Measurements from ENCODE around the gene ADISSP.

Gene ADISSP

DNA sequence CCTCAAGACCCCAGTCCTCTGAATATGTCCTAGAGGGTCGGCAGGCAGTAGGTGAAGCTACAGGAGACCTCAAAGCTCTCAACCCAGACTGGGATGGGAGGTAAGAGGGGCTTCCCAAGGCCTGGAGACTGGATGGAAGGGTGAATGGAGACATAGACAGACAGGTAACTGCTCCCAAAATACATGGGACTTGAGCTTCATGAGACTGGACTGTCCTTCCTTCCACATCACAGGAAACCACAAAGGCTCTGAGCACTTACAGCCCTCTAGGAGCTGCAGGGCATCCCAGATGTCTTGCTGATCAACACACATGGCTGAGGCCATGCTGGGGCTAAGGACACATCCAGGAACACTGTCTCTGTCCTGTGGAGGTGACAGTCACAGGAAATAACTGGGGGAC lies 23.5 kb downstream of the ADISSP start:
- H3K27me3 Mint-ChIP-seq, result peaks cover 36% of the 10 kb centered on the region
- no peak overlapping the region for H3K27ac Mint-ChIP-seq
- H3K4me3 Mint-ChIP-seq, result no peak overlapping the region
- H3K9me3 Mint-ChIP-seq, result no peaks in the 10 kb centered on the region
- ATAC-seq (no peak), DNase-seq (no peak)
- H3K4me1 Mint-ChIP-seq, result peaks cover 15% of the 10 kb centered on the region

- Mint-ChIP-seq H3K9me3 (no peaks in the 10 kb centered on the region), H3K27ac (no peak overlapping the region), H3K27me3 (peaks cover 34% of the 10 kb centered on the region), H3K4me3 (no peak overlapping the region), H3K4me1 (peaks cover 15% of the 10 kb centered on the region)
- DNase-seq, result no peak
- no peak for ATAC-seq
These were observed 24.3 kb downstream of the ADISSP start for GRCh38 chr20:3743251-3743650.

DNA sequence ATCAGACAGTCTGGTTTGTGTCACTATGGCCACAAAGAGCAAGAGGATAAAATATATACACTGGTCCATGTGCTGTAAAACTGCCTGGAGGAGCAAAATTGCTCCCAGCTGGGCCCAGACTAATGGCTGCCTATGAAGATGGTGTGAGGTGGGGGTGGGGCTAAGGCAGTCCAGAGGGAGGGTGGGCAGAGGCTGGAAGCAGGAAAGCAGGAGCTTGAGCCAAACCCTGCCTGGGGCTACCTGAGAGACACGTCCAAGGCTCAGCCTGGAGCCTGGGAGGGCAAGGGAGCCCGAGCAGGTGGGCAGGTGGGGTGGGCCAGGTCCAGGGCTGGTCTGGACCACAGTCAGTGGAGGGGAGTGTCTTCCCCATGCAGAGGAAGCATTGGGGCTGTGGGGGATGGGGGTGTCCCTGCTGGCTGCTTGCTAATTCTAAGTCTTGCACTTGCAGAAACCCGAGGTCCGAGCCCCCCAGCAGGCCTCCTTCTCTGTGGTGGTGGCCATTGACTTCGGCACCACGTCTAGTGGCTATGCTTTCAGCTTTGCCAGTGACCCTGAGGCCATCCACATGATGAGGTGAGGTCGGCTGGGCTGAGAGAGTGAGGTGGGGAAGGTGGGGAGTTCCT lies 25.6 kb downstream of the ADISSP start:
- Mint-ChIP-seq H3K4me1 (peaks cover 15% of the 10 kb centered on the region), H3K9me3 (no peaks in the 10 kb centered on the region), H3K4me3 (no peak overlapping the region), H3K27ac (no peak overlapping the region), H3K27me3 (peaks cover 25% of the 10 kb centered on the region)
- DNase-seq, result no peak
- no peak for ATAC-seq

DNA sequence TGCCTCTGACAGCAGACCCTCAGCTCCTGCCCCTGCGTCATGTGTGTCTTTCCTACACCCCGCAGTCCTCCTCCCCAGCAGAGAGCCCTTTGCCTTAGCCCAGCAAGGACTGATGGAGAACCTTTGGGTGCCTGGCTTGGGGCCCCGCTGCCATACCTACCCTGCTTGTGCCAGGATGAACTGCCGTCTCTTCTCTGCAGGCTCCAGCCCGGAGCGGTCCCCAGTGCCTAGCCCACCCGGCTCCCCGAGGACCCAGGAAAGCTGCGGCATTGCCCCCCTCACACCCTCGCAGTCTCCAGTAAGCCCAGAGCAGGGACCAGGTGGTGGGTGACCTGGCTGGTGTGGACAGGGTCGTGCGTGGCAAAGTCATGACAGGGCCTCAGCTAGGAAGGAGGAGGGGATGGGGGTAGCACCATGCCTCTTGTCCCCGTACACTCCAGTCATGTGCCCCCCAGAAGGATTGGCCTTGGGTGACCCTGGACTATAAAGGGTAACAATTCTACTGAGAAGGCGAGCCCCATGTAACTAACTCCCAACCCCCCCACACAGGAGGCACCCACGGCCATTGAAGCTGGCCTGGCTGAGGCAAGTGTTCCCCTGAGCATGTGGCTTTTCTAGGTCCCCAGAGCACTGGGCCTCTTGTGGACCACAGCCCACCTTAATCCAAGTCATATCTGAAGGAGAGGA lies 26.8 kb downstream of the ADISSP start:
- ATAC-seq (peak; percentile 3), DNase-seq (no peak)
- peaks cover 13% of the 10 kb centered on the region for H3K4me1 Mint-ChIP-seq
- H3K9me3 Mint-ChIP-seq, result no peaks in the 10 kb centered on the region
- H3K27ac Mint-ChIP-seq, result no peak overlapping the region
- H3K27me3 Mint-ChIP-seq, result peaks cover 17% of the 10 kb centered on the region
- no peak overlapping the region for H3K4me3 Mint-ChIP-seq

GRCh38 chr20:3739926-3740451 lies 27.6 kb downstream of the ADISSP start:
- Mint-ChIP-seq H3K27ac (peak overlapping the region in 1 of 2 donors; percentile 45), H3K27me3 (peaks cover 13% of the 10 kb centered on the region), H3K9me3 (no peaks in the 10 kb centered on the region), H3K4me1 (peaks cover 5% of the 10 kb centered on the region), H3K4me3 (no peak overlapping the region)
- DNase-seq, result no peak
- peak; percentile 14 for ATAC-seq

- Mint-ChIP-seq H3K27me3 (peaks cover 9% of the 10 kb centered on the region), H3K4me1 (no peaks in the 10 kb centered on the region), H3K4me3 (no peak overlapping the region), H3K9me3 (no peaks in the 10 kb centered on the region), H3K27ac (peak overlapping the region in 1 of 2 donors; percentile 45)
- ATAC-seq, result no peak
- no peak for DNase-seq
These were observed 28.3 kb downstream of the ADISSP start for GRCh38 chr20:3739054-3739925.

DNA sequence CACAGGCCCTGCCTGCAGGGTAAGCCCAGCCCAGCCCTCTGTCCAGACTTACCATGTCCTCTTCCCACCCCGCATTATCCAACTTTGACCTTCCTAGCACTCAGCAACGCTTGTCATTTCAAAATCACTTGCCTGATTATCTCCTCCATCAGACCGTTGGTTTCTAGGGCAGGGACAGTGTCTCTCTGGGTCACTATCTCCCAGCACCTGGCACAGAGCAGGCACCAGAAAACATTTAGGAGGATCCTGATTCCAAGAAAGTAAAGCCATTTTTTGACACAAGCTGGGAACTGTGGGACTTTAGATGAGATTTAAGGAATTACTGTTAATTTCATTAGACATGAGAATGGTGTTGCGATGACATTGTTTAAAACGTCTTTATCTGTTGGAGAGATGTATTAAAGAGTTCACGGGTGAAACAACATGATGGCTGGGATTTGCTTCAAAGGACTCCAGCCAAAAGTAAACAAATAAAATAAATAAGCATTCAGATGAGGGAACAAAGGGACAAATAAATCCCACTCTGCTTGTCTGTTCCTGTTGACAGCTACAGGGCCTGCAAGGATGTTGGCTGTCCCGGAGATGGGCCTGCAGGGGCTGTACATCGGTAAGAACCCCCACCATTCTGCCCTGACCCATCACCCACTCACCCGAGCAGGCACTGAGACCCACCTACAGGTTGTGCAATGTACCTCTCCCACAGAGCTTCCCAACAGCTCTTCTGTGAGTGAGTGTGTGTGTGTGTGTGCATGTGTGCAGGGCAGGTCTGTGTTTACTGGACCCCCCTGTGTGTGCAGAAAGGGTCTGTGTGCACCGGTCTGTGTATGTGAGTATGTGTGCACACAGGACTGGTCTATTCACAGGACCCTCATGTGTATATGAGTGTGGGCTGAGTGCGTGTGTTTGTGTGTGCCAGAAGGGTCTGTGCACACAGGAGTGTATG lies 29.2 kb downstream of the ADISSP start:
- Mint-ChIP-seq H3K27me3 (peaks cover 14% of the 10 kb centered on the region), H3K27ac (no peak overlapping the region), H3K4me3 (no peak overlapping the region), H3K9me3 (no peaks in the 10 kb centered on the region), H3K4me1 (no peaks in the 10 kb centered on the region)
- ATAC-seq, result no peak
- no peak for DNase-seq

DNA sequence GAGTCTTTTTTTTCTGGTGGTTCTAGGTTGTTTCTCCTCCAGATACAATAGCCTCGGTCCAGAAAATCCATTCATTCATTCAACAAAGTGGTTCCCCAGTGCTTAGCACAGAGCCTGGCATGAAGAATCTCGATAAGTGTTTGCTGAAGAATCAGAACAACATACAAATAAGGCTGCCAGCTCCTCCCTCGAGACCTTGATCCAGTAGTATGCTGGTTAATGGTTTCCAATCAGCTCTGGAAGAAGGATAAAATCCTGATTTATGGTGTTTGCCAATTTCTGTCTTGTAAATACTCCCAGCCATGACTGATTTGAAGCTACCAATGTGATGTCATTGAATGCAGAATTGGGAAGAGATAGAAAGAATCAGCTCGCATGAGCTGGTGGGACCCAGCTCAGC lies 31.8 kb downstream of the ADISSP start:
- Mint-ChIP-seq H3K4me3 (no peak overlapping the region), H3K27me3 (peaks cover 37% of the 10 kb centered on the region), H3K4me1 (no peaks in the 10 kb centered on the region), H3K9me3 (no peaks in the 10 kb centered on the region), H3K27ac (no peak overlapping the region)
- ATAC-seq (no peak), DNase-seq (no peak)

DNA sequence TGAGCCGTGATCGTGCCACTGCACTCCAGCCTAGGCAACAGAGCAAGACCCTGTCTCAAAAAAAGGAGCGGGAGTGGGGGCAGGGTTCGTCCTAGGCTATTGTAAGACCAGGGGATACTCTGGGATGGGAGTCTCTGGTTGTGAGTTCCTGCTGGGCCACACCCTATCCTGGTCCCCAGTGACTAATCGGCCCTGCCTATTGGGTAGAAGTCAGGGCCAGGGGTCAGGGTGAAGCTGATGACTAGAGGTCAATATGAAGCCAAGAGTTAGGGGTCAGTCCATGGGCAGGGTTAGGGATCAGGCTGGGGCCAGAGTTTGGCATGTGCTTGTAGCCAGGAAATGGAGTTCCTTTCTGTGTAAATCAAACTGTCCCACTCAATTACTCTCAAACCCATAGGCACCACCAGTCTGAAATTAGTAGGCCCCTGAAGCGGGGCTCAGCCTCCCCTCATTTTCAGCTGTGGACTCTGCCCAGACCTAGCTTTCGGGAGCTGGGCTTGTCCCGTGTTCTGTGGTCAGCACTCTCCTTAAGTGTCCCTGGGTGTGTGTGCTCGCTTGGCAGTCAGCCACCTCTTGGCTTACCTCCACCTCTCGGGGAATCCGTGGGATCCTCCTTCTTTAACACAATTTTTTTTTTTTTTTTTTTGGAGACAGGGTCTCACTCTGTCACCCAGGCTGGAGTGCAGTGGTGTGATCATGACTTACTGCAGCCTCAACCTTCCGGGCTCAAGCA lies 33.3 kb downstream of the ADISSP start:
- Mint-ChIP-seq H3K9me3 (no peaks in the 10 kb centered on the region), H3K4me1 (peaks cover 6% of the 10 kb centered on the region), H3K27me3 (peaks cover 51% of the 10 kb centered on the region), H3K27ac (peak overlapping the region in 1 of 2 donors; percentile 89), H3K4me3 (no peak overlapping the region)
- DNase-seq (no peak), ATAC-seq (no peak)

- no peak for DNase-seq
- peak overlapping the region in 1 of 2 donors; percentile 12 for H3K27ac Mint-ChIP-seq
- no peak for ATAC-seq
- no peaks in the 10 kb centered on the region for H3K9me3 Mint-ChIP-seq
- peaks cover 6% of the 10 kb centered on the region for H3K4me1 Mint-ChIP-seq
- no peak overlapping the region for H3K4me3 Mint-ChIP-seq
- peaks cover 56% of the 10 kb centered on the region for H3K27me3 Mint-ChIP-seq
These were observed 34.2 kb downstream of the ADISSP start for GRCh38 chr20:3733119-3733995.

- no peak within 1 kb of the TSS for H3K4me3 Mint-ChIP-seq
- peaks cover 64% of the 10 kb centered on the region for H3K27me3 Mint-ChIP-seq
- peak; percentile 44 for ATAC-seq
- peaks cover 6% of the 10 kb centered on the region for H3K4me1 Mint-ChIP-seq
- no peaks in the 10 kb centered on the region for H3K9me3 Mint-ChIP-seq
- H3K27ac Mint-ChIP-seq, result peak within 1 kb of the TSS in 1 of 2 donors; percentile 21
- DNase-seq, result no peak
These were observed 35.0 kb downstream of the ADISSP start, which contains the start of gene HSPA12B for GRCh38 chr20:3732327-3733118. HSPA12B (plus strand) TSS chr20:3732685; CDS start chr20:3738675, 5,990 bp downstream.

- Mint-ChIP-seq H3K4me3 (no peak overlapping the region), H3K27ac (peak overlapping the region in 1 of 2 donors; percentile 21), H3K27me3 (peaks cover 70% of the 10 kb centered on the region), H3K9me3 (no peaks in the 10 kb centered on the region), H3K4me1 (peaks cover 6% of the 10 kb centered on the region)
- ATAC-seq (peak; percentile 56), DNase-seq (no peak)
These were observed 35.6 kb downstream of the ADISSP start for GRCh38 chr20:3731944-3732326.

Data from stimulated activated naive CD8-positive, alpha-beta T cell treated with anti-CD3 and anti-CD28 coated beads, Interleukin-15, amount 100 ng/mL, for 72 hours (primary cell).